Skeletal muscle tissue (tissue), 4 donors: ENCODE data around the gene CSNK2A1. TPM values are rescaled to one million over a fixed set of nuclear protein-coding genes. Genes with fewer than 3 reads are reported as not detected.
A peak's percentile ranks its signal among the peaks of the same experiment; 100 is the strongest.
"Not testable (repeated sequence)": the region's sequence is repeated elsewhere in the genome, so short reads cannot be mapped to it uniquely, and the experiment has no call there.

ENCODE experiments used
- H3K27ac ChIP-seq: one replicate; pipeline ENCODE4 v1.7.0; 2013; ENCODE audit warnings: mild to moderate bottlenecking, low read depth, low read length, inconsistent platforms
- H3K27me3 ChIP-seq, 3 donors: one replicate each; pipeline ENCODE4 v1.7.0; 2013; ENCODE audit warnings: low read length in 3 of 3; ENCODE audit not compliant: control insufficient read depth in 3 of 3, insufficient read depth in 3 of 3
- H3K36me3 ChIP-seq, 3 donors: one replicate each; pipeline ENCODE4 v1.7.0; 2013; ENCODE audit warnings: low read length in 3 of 3; ENCODE audit not compliant: control insufficient read depth in 3 of 3, insufficient read depth in 3 of 3
- H3K4me1 ChIP-seq, 3 donors: one replicate each; pipeline ENCODE4 v1.7.0; 2013; ENCODE audit warnings: low read length in 3 of 3, mild to moderate bottlenecking in 3 of 3; ENCODE audit not compliant: control insufficient read depth in 3 of 3, insufficient read depth in 3 of 3
- H3K4me3 ChIP-seq, 3 donors: one replicate each; pipeline ENCODE4 v1.7.0; 2013; ENCODE audit warnings: low read length in 3 of 3
- H3K9ac ChIP-seq, 3 donors: one replicate each; pipeline ENCODE4 v1.7.0; 2013; ENCODE audit warnings: low read length in 3 of 3, mild to moderate bottlenecking in 3 of 3, moderate library complexity in 2 of 3, low read depth in 1 of 3
- H3K9me3 ChIP-seq, 3 donors: one replicate each; pipeline ENCODE4 v1.7.0; 2013; ENCODE audit warnings: low read length in 3 of 3; ENCODE audit not compliant: control insufficient read depth in 3 of 3
- total RNA-seq: library from RNA; depleted of rRNA; stranded (reverse); fragments of >200 nt; gene quantifications from one replicate; pipeline ENCODE4 v1.2.3, GENCODE V29; 2014
- donor health status: Osteomylitis.

The CSNK2A1 gene
- total RNA-seq, result 112 TPM

DNA sequence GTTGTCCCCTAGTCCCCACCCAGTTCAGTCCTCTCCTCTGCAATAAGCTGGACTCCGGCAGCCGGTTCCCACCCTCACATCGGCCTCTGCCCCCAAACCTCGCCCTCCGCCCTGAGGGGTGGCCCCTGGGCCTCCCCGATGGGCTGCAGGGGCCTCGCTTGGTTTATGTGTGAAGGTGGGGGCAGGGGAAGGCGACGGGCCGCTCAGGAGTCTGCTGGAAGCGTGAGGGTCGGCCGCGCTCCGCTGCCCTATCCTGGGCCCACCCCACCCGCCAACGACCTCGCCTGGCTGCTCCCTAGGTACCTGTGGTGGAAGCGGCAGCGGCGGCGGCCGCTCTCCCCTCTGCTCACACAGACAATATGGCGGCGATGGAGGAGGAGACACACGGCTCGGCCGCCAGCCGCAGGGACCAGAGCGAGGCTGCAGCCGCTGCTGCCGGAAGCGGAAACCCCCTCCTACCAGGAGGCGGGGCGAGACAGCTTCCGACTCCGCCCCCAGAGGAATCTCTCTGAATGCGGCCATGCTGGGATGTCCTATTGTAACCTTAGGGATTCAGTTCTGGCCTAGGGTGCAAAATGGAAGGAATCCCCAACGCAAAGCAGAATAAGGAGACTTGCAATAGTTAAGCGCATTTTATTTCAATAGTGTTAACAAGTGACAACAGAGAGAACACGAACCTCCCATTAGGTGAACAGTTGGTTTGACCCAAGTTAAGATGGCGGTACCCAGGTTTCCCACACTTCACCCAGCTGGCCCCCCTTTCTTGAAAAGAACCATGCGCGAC is at the start of gene CSNK2A1:
TSS of gene CSNK2A1 (minus strand) at position 422 of the 784 bp plus-strand sequence. CDS start 35,239 bp downstream, outside the sequence.
- Histone ChIP-seq H3K4me1 (peaks cover 9 to 33% (median 24%) of the 10 kb centered on the region in 3 donors), H3K27me3 (no peaks in the 10 kb centered on the region), H3K36me3 (no peaks in the 10 kb centered on the region), H3K9me3 (no peaks in the 10 kb centered on the region), H3K9ac (peak within 1 kb of the TSS; percentile 88 to 94 (median 91)), H3K4me3 (peak within 1 kb of the TSS; percentile 83 to 88 (median 87)), H3K27ac (peak within 1 kb of the TSS; percentile 90)

DNA sequence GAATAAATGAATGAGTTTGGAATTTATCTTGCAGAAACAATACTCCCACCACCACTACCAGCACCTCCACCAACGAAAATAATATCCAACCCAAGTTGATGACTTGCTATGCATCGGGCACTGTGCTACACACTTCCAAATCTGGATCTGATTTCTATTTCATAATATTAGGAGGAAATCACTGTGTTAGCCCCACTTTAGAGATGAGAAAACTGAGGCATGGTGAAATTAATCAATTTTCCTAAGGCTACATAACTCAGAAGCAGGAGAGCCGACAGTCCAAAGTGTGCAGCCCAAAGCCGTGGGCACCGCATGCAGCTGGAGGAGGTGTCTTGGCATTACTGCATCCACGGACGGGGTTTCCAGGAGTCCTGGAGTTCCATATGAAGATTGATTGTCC is 48.9 kb upstream of the CSNK2A1 start:
- no peaks in the 10 kb centered on the region for H3K36me3 ChIP-seq
- H3K9ac ChIP-seq, result no peak overlapping the region
- no peaks in the 10 kb centered on the region for H3K27me3 ChIP-seq
- H3K27ac ChIP-seq, result no peak overlapping the region
- H3K4me3 ChIP-seq, result no peak overlapping the region
- H3K4me1 ChIP-seq, result peaks cover 0 to 6% (median 3%) of the 10 kb centered on the region in 3 donors
- no peaks in the 10 kb centered on the region for H3K9me3 ChIP-seq

DNA sequence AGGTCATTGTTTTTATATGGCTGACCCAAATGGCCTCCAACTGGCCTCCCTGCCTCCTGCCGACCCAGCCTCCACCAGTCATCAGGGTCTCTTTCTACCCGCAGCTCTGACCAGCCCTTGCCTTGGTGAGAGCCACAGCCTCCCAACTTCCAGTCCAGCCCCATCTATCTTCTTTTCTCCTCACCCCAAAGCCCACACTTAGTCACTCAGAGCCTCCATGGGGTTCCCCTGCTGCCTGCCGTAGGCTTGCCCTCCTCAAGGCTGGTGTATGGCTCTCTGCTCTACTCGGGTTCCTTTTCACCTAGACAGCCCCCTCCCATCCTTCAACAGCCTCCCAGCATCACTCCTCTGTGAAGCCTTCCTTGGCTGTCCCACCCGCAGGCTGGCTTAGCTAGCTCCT is 48.4 kb upstream of the CSNK2A1 start:
- Histone ChIP-seq H3K9ac (no peak overlapping the region), H3K9me3 (no peaks in the 10 kb centered on the region), H3K36me3 (no peaks in the 10 kb centered on the region)

DNA sequence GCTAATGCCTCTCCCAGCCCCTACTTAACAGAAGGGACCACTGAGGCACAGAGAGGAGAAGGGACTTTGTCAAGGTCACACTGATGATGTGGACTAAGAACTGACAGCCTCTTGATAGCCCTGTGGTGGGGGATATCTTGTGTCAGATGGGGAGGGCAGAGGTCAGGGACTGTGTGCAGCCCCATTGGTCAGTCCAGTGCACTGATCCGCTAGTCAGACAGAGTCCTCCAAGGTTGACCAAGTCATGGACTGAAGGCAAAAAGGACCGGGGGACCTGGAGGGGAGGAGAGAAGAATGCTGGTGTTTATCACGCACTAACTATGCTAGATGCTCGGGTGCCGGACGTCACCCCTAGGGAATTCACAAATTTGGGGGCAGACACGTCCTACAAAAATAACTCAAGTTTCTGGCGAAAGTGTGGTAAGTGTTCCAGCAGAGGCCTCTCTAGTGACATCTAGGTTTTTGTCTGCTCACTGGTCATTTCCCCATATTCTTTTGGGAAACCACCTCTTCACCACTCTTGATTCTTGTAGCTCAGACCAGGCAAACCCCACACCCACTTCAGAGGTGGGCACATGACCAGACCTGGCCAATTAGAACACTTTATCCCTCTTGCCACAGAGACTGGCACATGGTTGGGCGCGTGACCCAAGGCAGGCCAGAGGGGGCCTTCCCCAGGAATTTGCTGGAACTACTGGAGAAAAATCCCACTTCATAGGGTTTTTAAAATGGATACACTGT is 45.5 kb upstream of the CSNK2A1 start:
- Histone ChIP-seq H3K27ac (no peak overlapping the region), H3K9ac (peak overlapping the region in 1 of 3 donors; percentile 12), H3K27me3 (no peaks in the 10 kb centered on the region), H3K9me3 (no peaks in the 10 kb centered on the region), H3K4me3 (no peak overlapping the region), H3K36me3 (no peaks in the 10 kb centered on the region), H3K4me1 (peaks cover 0 to 9% (median 3%) of the 10 kb centered on the region in 3 donors)

More for the DNA sequence above, 48.4 kb upstream of the CSNK2A1 start:
- H3K4me3 ChIP-seq, result no peak overlapping the region
- H3K27ac ChIP-seq, result no peak overlapping the region
- peaks cover 0 to 6% (median 3%) of the 10 kb centered on the region in 3 donors for H3K4me1 ChIP-seq
- H3K27me3 ChIP-seq, result no peaks in the 10 kb centered on the region

DNA sequence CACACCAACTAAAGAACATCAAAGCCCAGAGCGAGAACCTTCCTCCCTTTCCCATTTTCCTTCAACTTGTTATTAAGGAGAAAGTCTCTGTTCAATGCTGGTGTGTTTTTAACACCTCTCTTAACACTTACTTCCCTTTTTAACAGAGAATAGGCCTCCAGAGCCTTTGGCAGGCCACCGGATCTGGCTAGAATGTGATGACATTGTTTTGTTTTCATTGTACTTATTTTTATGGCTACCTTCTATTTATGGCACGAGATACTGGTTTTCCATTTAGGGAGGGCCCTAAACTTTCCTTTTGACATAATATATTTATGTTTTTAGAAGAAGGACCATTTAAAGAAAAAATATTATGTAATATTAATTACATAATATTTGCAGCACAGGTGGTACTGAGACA is 44.9 kb upstream of the CSNK2A1 start:
- H3K27me3 ChIP-seq, result no peaks in the 10 kb centered on the region

DNA sequence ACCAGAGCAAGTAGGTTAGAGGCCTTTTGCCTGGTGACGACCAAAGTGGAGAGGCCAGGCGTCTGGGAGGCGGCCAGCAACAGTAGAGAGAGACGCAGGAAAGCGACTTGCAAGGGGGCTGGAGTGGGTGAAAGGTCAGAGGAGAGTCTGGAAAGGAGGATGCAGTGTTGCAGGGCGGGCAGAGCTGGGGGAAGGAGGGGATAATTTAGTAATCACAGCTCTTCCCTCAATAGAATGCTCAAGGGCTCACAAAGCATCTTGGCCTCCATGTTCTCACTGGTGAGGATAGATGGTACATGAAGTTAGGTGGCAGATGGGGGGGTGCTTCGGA is 41.3 kb upstream of the CSNK2A1 start:
- no peaks in the 10 kb centered on the region for H3K27me3 ChIP-seq
- peaks cover 0 to 9% (median 3%) of the 10 kb centered on the region in 3 donors for H3K4me1 ChIP-seq
- H3K4me3 ChIP-seq, result no peak overlapping the region
- no peak overlapping the region for H3K27ac ChIP-seq
- H3K9ac ChIP-seq, result no peak overlapping the region
- H3K9me3 ChIP-seq, result no peaks in the 10 kb centered on the region
- no peaks in the 10 kb centered on the region for H3K36me3 ChIP-seq

More for the DNA sequence above, 44.9 kb upstream of the CSNK2A1 start:
- peaks cover 0 to 9% (median 3%) of the 10 kb centered on the region in 3 donors for H3K4me1 ChIP-seq
- H3K9ac ChIP-seq, result no peak overlapping the region
- no peak overlapping the region for H3K27ac ChIP-seq
- H3K36me3 ChIP-seq, result no peaks in the 10 kb centered on the region
- no peak overlapping the region for H3K4me3 ChIP-seq
- H3K9me3 ChIP-seq, result no peaks in the 10 kb centered on the region

DNA sequence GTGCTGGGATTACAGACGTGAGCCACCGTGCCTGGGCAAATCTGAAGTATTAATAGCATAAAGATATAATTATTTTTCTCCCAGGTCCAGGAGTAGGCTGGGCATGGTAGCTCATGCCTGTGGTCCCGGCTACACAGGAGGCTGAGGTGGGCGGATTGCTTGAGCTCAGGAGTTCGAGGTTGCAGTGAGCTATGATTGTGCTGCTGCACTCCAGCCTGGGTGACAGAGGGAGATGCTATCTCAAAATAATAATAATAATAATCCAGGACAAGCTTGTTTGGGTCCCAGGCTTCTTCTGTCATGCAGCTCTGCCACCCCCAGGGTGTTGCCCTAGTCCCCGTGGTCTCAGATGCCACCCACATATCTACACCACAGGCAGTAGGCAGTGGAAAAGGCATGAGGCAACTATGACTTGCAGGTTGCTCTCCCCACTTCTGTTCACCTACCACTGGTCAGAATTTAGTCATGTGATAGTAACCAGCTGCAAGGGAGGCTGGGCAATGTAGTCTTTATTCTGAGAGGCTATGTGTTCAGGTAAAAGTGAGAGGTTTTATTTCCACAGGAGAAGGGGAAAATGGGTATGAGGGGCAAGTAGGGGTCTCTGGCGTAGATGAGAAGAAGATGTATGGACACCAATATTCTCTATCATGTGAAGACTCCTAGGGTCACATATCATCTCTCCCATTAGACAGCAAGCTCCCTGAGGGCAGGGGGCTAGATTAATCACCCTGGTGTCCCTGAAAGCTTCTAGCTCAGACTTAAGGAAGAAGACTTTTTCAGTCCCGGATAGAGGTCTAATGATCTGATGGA is 40.8 kb upstream of the CSNK2A1 start:
- Histone ChIP-seq H3K27me3 (no peaks in the 10 kb centered on the region), H3K9ac (no peak overlapping the region), H3K27ac (no peak overlapping the region)

DNA sequence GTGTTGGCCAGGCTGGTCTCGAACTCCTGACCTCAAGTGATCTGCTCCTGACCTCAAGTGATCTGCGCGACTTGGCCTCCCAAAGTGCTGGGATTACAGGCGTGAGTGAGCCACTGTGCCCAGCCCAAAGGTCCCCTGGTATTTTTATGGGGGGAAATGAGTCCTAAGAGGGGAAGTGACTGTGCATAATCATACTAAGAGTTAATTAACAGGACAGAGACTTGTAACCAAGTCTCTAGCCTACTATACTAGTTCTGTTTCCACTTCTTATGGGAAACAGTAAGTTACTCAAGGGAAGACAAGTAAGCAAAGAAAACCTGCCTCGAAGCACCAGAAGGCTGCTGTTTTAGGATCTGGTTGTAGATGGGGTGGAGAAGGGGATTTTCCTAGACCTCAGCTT is 38.6 kb upstream of the CSNK2A1 start:
- no peak overlapping the region for H3K4me3 ChIP-seq
- H3K4me1 ChIP-seq, result peaks cover 0 to 6% (median 2%) of the 10 kb centered on the region in 3 donors
- H3K9ac ChIP-seq, result no peak overlapping the region
- no peaks in the 10 kb centered on the region for H3K27me3 ChIP-seq
- H3K9me3 ChIP-seq, result no peaks in the 10 kb centered on the region
- no peaks in the 10 kb centered on the region for H3K36me3 ChIP-seq
- no peak overlapping the region for H3K27ac ChIP-seq

More for the DNA sequence above, 40.8 kb upstream of the CSNK2A1 start:
- H3K9me3 ChIP-seq, result no peaks in the 10 kb centered on the region
- peaks cover 0 to 7% (median 3%) of the 10 kb centered on the region in 3 donors for H3K4me1 ChIP-seq
- H3K4me3 ChIP-seq, result no peak overlapping the region
- H3K36me3 ChIP-seq, result no peaks in the 10 kb centered on the region

DNA sequence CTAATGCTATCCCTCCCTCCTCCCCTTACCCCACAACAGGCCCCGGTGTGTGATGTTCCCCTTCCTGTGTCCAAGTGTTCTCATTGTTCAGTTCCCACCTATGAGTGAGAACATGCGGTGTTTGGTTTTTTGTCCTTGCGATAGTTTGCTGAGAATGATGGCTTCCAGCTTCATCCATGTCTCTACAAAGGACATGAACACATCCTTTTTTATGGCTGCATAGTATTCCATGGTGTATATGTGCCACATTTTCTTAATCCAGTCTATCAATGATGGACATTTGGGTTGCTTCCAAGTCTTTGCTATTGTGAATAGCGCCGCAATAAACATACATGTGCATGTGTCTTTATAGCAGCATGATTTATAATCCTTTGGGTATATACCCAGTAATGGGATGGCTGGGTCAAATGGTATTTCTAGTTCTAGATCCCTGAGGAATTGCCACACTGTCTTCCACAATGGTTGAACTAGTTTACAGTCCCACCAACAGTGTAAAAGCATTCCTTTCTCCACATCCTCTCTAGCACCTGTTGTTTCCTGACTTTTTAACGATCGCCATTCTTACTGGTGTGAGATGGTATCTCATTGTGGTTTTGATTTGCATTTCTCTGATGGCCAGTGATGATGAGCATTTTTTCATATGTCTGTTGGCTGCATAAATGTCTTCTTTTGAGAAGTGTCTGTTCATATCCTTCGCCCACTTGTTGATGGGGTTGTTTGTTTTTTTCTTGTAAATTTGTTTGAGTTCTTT is 35.5 kb upstream of the CSNK2A1 start:
- not testable (repeated sequence) for H3K27ac ChIP-seq, H3K27me3 ChIP-seq, H3K9ac ChIP-seq

More for the DNA sequence above, 35.5 kb upstream of the CSNK2A1 start:
- H3K4me1 ChIP-seq, H3K36me3 ChIP-seq, H3K4me3 ChIP-seq, H3K9me3 ChIP-seq: not testable (repeated sequence)
